K562 (cell line): Measurements from ENCODE around the gene KLC3. TPM values are rescaled to one million over a fixed set of nuclear protein-coding genes. Genes with fewer than 3 reads are reported as not detected.

Experiments
- ATAC-seq: fragments of 200-7000 bp; cut with Tn5 transposase; 3 replicates; pipeline ENCODE4 v1.9.1; 2020; ENCODE audit warnings: moderate library complexity
- BruUV-seq: library from RNA; stranded (reverse); fragments of 400-500 nt; replicated peaks from 2 replicates; lab custom pipeline; 2021; lab: Mats Ljungman, UMichigan
- CTCF ChIA-PET: fragments of 300-600 bp; formaldehyde crosslinking; extraction: SDS; loops from one replicate; lab custom pipeline; 2021; ENCODE audit warnings: low intra/inter-chr PET ratio; lab: Yijun Ruan, JAX
- POLR2A ChIA-PET: fragments of 300-600, 350-650 bp; sonication (Branson Sonifier 250); formaldehyde crosslinking; extraction: SDS; loops from one replicate; lab custom pipeline; 2021; ENCODE audit warnings: antibody characterized with exemption, inconsistent platforms; lab: Yijun Ruan, JAX
- DNase-seq, 4 experiments: peaks; one replicate each; pipeline versions ENCODE4 v3.0.0 to v3.0.0-alpha.2; 2011 to 2018; ENCODE audit warnings: low spot score in 3 of 4, mixed read lengths in 3 of 4; ENCODE audit errors: extremely low read depth in 1 of 4
- FAIRE-seq: peaks from 2 replicates; lab custom pipeline; 2011; peaks lifted over from hg19 to GRCh38; lab: Jason Lieb, UNC
- H2AFZ ChIP-seq: 2 replicates; pipeline ENCODE4 v1.6.0; 2011; ENCODE audit warnings: low read depth, low read length, control low read depth, inconsistent platforms
- H3K27ac ChIP-seq: fragments of 200-600 bp; 3 replicates; pipeline ENCODE4 v1.8.0; 2011; ENCODE audit warnings: low read depth, mild to moderate bottlenecking, control low read depth, inconsistent platforms, low read length, moderate library complexity, mixed read lengths; ENCODE audit errors: extremely low read depth
- H3K27me3 ChIP-seq, 2 experiments: fragments of 300-600 bp in 1 of 2; 2 replicates in 1 of 2; 3 replicates in 1 of 2; pipeline versions ENCODE4 v1.6.0 to v1.8.0; 2011; ENCODE audit warnings: inconsistent platforms in 2 of 2, low read length in 2 of 2, mild to moderate bottlenecking in 1 of 2, mixed read lengths in 1 of 2, moderate library complexity in 1 of 2; ENCODE audit not compliant: control insufficient read depth in 2 of 2, insufficient read depth in 2 of 2
- H3K36me3 ChIP-seq: fragments of 300-600 bp; 3 replicates; pipeline ENCODE4 v1.8.0; 2011; ENCODE audit warnings: mild to moderate bottlenecking, low read length, inconsistent platforms; ENCODE audit not compliant: control insufficient read depth, insufficient read depth
- H3K4me1 ChIP-seq, 2 experiments: fragments of 200-600 bp in 1 of 2; replicated peaks in 1 of 2; 2 replicates in 1 of 2; 3 replicates in 1 of 2; pipeline versions ENCODE4 v1.5.1 to v1.8.0; 2011; ENCODE audit warnings: inconsistent platforms in 2 of 2, low read length in 2 of 2, mild to moderate bottlenecking in 1 of 2, mixed read lengths in 1 of 2, moderate library complexity in 1 of 2; ENCODE audit not compliant: control insufficient read depth in 2 of 2, insufficient read depth in 2 of 2
- H3K4me2 ChIP-seq: 2 replicates; pipeline ENCODE4 v1.6.1; 2011; ENCODE audit warnings: low read length, control low read depth, inconsistent platforms, mixed read lengths; ENCODE audit not compliant: insufficient read depth
- H3K4me3 ChIP-seq: fragments of 200-600 bp; sonication (generic), shearing (Covaris generic); 2 replicates; pipeline ENCODE4 v1.5.1; 2016; ENCODE audit warnings: control low read depth, inconsistent platforms
- H3K79me2 ChIP-seq: fragments of 200-600 bp; 3 replicates; pipeline ENCODE4 v1.8.0; 2011; ENCODE audit warnings: low read length, inconsistent platforms; ENCODE audit not compliant: control insufficient read depth, insufficient read depth
- H3K9ac ChIP-seq, 2 experiments: 2 replicates each; pipeline versions ENCODE4 v1.6.0 to v1.6.1; 2011; ENCODE audit warnings: low read depth in 2 of 2, low read length in 2 of 2, control low read depth in 1 of 2, inconsistent platforms in 1 of 2, mild to moderate bottlenecking in 1 of 2, mixed read lengths in 1 of 2; ENCODE audit not compliant: insufficient read depth in 1 of 2
- H3K9me1 ChIP-seq: one replicate; pipeline ENCODE4 v1.6.0; 2011; ENCODE audit warnings: inconsistent platforms, mild to moderate bottlenecking, low read length, moderate library complexity; ENCODE audit not compliant: control insufficient read depth, insufficient read depth
- H3K9me3 ChIP-seq: replicated peaks from 2 replicates; pipeline ENCODE4 v1.5.1; 2011; ENCODE audit warnings: low read depth, low read length, inconsistent platforms; ENCODE audit not compliant: control insufficient read depth, insufficient read depth
- H4K20me1 ChIP-seq: replicated peaks from 2 replicates; pipeline ENCODE4 v1.6.1; 2011; ENCODE audit warnings: low read length, inconsistent platforms, mixed read lengths; ENCODE audit not compliant: control insufficient read depth, insufficient read depth
- ESRRA ChIP-seq: fragments of 450-650 bp; IDR thresholded peaks from 2 replicates; pipeline ENCODE4 v1.6.1; 2014; ENCODE audit warnings: low read depth, mild to moderate bottlenecking, moderate library complexity, borderline replicate concordance
- HCFC1 ChIP-seq: IDR thresholded peaks from 2 replicates; pipeline ENCODE4 v1.6.1; 2012; ENCODE audit warnings: low read depth, low read length, improper control_type of control experiment
- HOXB6 ChIP-seq: fragments of 250-450 bp; sonication (Bioruptor Pico); IDR thresholded peaks from 2 replicates; pipeline ENCODE4 v1.5.1; 2022; ENCODE audit warnings: mild to moderate bottlenecking, borderline replicate concordance
- SIX5 ChIP-seq, 2 experiments: IDR thresholded peaks; 2 replicates each; pipeline ENCODE4 v1.6.1; 2011; ENCODE audit warnings: low read length in 2 of 2, borderline replicate concordance in 1 of 2, low read depth in 1 of 2, mild to moderate bottlenecking in 1 of 2, moderate library complexity in 1 of 2; ENCODE audit not compliant: insufficient read depth in 1 of 2
- SREBF1 ChIP-seq: fragments of 150-350 bp; IDR thresholded peaks from 2 replicates; pipeline ENCODE4 v1.6.1; 2014; ENCODE audit warnings: antibody characterized with exemption, low read depth, low read length, borderline replicate concordance
- YY1 ChIP-seq, 3 experiments: IDR thresholded peaks; 2 replicates each; pipeline ENCODE4 v1.6.1; 2011; ENCODE audit warnings: low read length in 2 of 3, mild to moderate bottlenecking in 2 of 3, moderate library complexity in 2 of 3, borderline replicate concordance in 1 of 3, control low read depth in 1 of 3, low read depth in 1 of 3; ENCODE audit not compliant: insufficient read depth in 3 of 3, insufficient replicate concordance in 2 of 3, control insufficient read depth in 1 of 3, insufficient read length in 1 of 3; ENCODE audit errors: extremely low read depth in 1 of 3
- ZNF143 ChIP-seq: sonication (generic); formaldehyde crosslinking; IDR thresholded peaks from 2 replicates; pipeline ENCODE4 v1.9.0; 2022; ENCODE audit warnings: mild to moderate bottlenecking, missing genetic modification reagents
- ZNF24 ChIP-seq: fragments of 450-650 bp; IDR thresholded peaks from 2 replicates; pipeline ENCODE4 v1.6.1; 2016
- whole genome bisulfite sequencing: fragments of 100-300 bp; shearing (Covaris generic); methylation state at CpG from one replicate; pipeline ENCODE4 v1.1.6; 2016; ENCODE audit warnings: low coverage, mixed read lengths; ENCODE audit not compliant: insufficient coverage; ENCODE audit errors: missing lambda C conversion rate; 5-methylcytosine and 5-hydroxymethylcytosine counted together
- in situ Hi-C: fragments of 300-500 bp; cut with MboI; formaldehyde crosslinking; loops from 4 replicates; pipeline ENCODE4 v1.15.0; 2018; ENCODE audit warnings: inconsistent platforms, mixed read lengths
- intact Hi-C: fragments of 100-400 bp; cut with micrococcal nuclease; formaldehyde crosslinking; loops from 2 replicates; pipeline ENCODE4 v1.14.2; 2022
- polyA plus RNA-seq, 8 experiments: library from polyadenylated mRNA; depleted of rRNA in 4 of 8; stranded (reverse) in 5 of 8; unstranded in 3 of 8; fragments of >200 nt; fragmentation: Nextera tagmentation in 2 of 8; fragmentation: Illumina TruSeq in 1 of 8; extraction: Ambion mirVana in 2 of 8; extraction: Trizol in 1 of 8; gene quantifications; 2 replicates each; pipeline versions ENCODE4 v1.2.1 to v1.2.3, GENCODE V29; 2011 to 2014; ENCODE audit warnings: inconsistent platforms in 1 of 8, missing spikeins in 1 of 8
- total RNA-seq, 7 experiments: library from RNA; depleted of rRNA in 6 of 7; stranded (reverse); fragments of >200 nt in 6 of 7; fragmentation: Illumina TruSeq in 2 of 7; extraction: Trizol in 2 of 7; gene quantifications; 2 replicates each; pipeline versions ENCODE4 v1.2.1 to v1.2.3, GENCODE V29; 2011 to 2021; ENCODE audit warnings: low replicate concordance in 1 of 7
- TF ChIP-seq, protein P1 (sequence below): sonication (generic); formaldehyde crosslinking; IDR thresholded peaks from 2 replicates; pipeline ENCODE4 v1.9.0; 2022; ENCODE audit warnings: mild to moderate bottlenecking, missing genetic modification reagents
- TF ChIP-seq, protein P2 (sequence below): sonication (generic); formaldehyde crosslinking; IDR thresholded peaks from 2 replicates; pipeline ENCODE4 v1.8.0; 2022; ENCODE audit warnings: mild to moderate bottlenecking, missing genetic modification reagents
- TF ChIP-seq, protein P3 (sequence below), 2 experiments: fragments of 450-650 bp; IDR thresholded peaks; 2 replicates each; pipeline ENCODE4 v1.6.1; 2018; ENCODE audit warnings: mild to moderate bottlenecking in 2 of 2, low read depth in 1 of 2; ENCODE audit not compliant: partially characterized antibody in 2 of 2

KLC3 gene
- total and polyA plus RNA-seq, 9 of the 15 experiments (the other 6 are each of a cell fraction or from before 2014, with no cell fraction given): 0.03 to 1.2 (median 0.59) TPM; not detected in 3

DNA sequence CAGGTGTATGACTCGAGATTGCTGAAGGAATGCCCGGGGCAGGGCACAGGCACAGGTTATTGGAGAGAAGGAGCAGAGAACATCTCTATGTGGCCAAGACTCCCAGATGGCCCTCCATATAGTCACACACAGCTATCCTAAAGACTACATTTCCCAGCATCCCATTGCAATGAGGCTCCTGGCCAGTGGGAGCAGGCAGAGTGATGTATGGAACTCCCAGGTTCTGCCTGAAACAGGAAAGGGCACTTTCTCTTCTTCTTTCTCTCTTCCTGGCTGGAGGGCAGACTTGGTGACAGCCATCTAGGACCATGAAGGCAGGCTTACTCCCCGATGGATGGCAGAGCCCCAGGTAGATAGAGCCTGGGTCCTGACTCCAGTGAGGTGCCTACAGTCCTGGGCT is 50.8 kb downstream of the KLC3 start:
- Histone ChIP-seq H3K79me2 (no peaks in the 10 kb centered on the region), H3K36me3 (0 out of 3 replicates have a peak, but pooled peaks cover 2% of the 10 kb centered on the region), H3K4me2 (no peak overlapping the region), H2AFZ (peak overlapping the region; percentile 59; the same call in 1 of the 2 replicates), H3K4me1 (peaks cover 0 to 17% of the 10 kb centered on the region in 2 experiments; a peak in 2 of 5 replicates), H3K9me3 (no peaks in the 10 kb centered on the region), H3K4me3 (no peak overlapping the region), H3K9me1 (no peaks in the 10 kb centered on the region), H3K27ac (no peak overlapping the region), H4K20me1 (no peaks in the 10 kb centered on the region), H3K9ac (peak overlapping the region in 1 of 2 experiments; percentile 19; a peak in 1 of 4 replicates), H3K27me3 (no peaks in the 10 kb centered on the region)
- 20% methylated on average over 3 of the region's 3 CpGs for WGBS
- intact Hi-C loops: no loop called here
- FAIRE-seq (peak; percentile 96), DNase-seq (peak; percentile 24 to 47 (median 25)), ATAC-seq (peak; percentile 97)
- in situ Hi-C loops: no loop called here
- no TSS peak for BruUV-seq
- POLR2A ChIA-PET: no interaction called here
- CTCF ChIA-PET: no interaction called here
- TF ChIP-seq, protein P1, sequence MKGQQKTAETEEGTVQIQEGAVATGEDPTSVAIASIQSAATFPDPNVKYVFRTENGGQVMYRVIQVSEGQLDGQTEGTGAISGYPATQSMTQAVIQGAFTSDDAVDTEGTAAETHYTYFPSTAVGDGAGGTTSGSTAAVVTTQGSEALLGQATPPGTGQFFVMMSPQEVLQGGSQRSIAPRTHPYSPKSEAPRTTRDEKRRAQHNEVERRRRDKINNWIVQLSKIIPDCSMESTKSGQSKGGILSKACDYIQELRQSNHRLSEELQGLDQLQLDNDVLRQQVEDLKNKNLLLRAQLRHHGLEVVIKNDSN (CRISPR knock-in tag): 0 out of 2 replicates have a peak, but pooled peaks have one; percentile 29
- TF ChIP-seq, protein P2, sequence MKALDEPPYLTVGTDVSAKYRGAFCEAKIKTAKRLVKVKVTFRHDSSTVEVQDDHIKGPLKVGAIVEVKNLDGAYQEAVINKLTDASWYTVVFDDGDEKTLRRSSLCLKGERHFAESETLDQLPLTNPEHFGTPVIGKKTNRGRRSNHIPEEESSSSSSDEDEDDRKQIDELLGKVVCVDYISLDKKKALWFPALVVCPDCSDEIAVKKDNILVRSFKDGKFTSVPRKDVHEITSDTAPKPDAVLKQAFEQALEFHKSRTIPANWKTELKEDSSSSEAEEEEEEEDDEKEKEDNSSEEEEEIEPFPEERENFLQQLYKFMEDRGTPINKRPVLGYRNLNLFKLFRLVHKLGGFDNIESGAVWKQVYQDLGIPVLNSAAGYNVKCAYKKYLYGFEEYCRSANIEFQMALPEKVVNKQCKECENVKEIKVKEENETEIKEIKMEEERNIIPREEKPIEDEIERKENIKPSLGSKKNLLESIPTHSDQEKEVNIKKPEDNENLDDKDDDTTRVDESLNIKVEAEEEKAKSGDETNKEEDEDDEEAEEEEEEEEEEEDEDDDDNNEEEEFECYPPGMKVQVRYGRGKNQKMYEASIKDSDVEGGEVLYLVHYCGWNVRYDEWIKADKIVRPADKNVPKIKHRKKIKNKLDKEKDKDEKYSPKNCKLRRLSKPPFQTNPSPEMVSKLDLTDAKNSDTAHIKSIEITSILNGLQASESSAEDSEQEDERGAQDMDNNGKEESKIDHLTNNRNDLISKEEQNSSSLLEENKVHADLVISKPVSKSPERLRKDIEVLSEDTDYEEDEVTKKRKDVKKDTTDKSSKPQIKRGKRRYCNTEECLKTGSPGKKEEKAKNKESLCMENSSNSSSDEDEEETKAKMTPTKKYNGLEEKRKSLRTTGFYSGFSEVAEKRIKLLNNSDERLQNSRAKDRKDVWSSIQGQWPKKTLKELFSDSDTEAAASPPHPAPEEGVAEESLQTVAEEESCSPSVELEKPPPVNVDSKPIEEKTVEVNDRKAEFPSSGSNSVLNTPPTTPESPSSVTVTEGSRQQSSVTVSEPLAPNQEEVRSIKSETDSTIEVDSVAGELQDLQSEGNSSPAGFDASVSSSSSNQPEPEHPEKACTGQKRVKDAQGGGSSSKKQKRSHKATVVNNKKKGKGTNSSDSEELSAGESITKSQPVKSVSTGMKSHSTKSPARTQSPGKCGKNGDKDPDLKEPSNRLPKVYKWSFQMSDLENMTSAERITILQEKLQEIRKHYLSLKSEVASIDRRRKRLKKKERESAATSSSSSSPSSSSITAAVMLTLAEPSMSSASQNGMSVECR (CRISPR knock-in tag): peak; percentile 40; the same call in 1 of the 2 replicates
- TF ChIP-seq SIX5 (IDR thresholded peaks at IDR 0.05; ENCODE audit: borderline replicate concordance in 1 of 2, insufficient read depth in 1 of 2, low read depth in 1 of 2, low read length in 2 of 2): peak; percentile 55 to 58; a peak in 3 of 4 replicates
- TF ChIP-seq ZNF24: no peak
- TF ChIP-seq HCFC1: peak; percentile 83
- no peak for TF ChIP-seq SREBF1
- peak; percentile 83 for TF ChIP-seq ZNF143 (CRISPR knock-in tag)
- TF ChIP-seq, protein P3, sequence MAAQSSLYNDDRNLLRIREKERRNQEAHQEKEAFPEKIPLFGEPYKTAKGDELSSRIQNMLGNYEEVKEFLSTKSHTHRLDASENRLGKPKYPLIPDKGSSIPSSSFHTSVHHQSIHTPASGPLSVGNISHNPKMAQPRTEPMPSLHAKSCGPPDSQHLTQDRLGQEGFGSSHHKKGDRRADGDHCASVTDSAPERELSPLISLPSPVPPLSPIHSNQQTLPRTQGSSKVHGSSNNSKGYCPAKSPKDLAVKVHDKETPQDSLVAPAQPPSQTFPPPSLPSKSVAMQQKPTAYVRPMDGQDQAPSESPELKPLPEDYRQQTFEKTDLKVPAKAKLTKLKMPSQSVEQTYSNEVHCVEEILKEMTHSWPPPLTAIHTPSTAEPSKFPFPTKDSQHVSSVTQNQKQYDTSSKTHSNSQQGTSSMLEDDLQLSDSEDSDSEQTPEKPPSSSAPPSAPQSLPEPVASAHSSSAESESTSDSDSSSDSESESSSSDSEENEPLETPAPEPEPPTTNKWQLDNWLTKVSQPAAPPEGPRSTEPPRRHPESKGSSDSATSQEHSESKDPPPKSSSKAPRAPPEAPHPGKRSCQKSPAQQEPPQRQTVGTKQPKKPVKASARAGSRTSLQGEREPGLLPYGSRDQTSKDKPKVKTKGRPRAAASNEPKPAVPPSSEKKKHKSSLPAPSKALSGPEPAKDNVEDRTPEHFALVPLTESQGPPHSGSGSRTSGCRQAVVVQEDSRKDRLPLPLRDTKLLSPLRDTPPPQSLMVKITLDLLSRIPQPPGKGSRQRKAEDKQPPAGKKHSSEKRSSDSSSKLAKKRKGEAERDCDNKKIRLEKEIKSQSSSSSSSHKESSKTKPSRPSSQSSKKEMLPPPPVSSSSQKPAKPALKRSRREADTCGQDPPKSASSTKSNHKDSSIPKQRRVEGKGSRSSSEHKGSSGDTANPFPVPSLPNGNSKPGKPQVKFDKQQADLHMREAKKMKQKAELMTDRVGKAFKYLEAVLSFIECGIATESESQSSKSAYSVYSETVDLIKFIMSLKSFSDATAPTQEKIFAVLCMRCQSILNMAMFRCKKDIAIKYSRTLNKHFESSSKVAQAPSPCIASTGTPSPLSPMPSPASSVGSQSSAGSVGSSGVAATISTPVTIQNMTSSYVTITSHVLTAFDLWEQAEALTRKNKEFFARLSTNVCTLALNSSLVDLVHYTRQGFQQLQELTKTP (IDR thresholded peaks at IDR 0.05; ENCODE audit: low read depth in 1 of 2, partially characterized antibody in 2 of 2): peak in 1 of 2 experiments; percentile 34
- peak in 1 of 3 experiments; percentile 66 for TF ChIP-seq YY1 (IDR thresholded peaks at IDR 0.05; ENCODE audit: borderline replicate concordance in 1 of 3, control insufficient read depth in 1 of 3, extremely low read depth in 1 of 3, insufficient read depth in 3 of 3, insufficient read length in 1 of 3, insufficient replicate concordance in 2 of 3, low read depth in 1 of 3, low read length in 2 of 3)
- TF ChIP-seq HOXB6: no peak
- TF ChIP-seq ESRRA: no peak
